Neural cell (in vitro differentiated cells): ENCODE data around the gene PEMT. TPM values are rescaled to one million over a fixed set of nuclear protein-coding genes. Genes with fewer than 3 reads are reported as not detected.

Source experiments
- H2AFZ ChIP-seq: fragments of 200-600, 300-800 bp; sonication (generic), shearing (Covaris generic); 2 replicates; pipeline ENCODE4 v1.6.0; 2014; ENCODE audit warnings: low read depth, mild to moderate bottlenecking, antibody characterized with exemption, low read length, moderate library complexity
- H3F3A ChIP-seq: fragments of 200-600 bp; shearing (Covaris generic); 2 replicates; pipeline ENCODE4 v1.6.1; 2016; ENCODE audit warnings: mild to moderate bottlenecking, moderate library complexity, mixed read lengths, antibody characterized with exemption, low read length; ENCODE audit not compliant: insufficient read depth, poor library complexity, severe bottlenecking
- H3K27ac ChIP-seq: fragments of 200-600, 300-800 bp; sonication (generic), shearing (Covaris generic); 2 replicates; pipeline ENCODE4 v1.5.1; 2014; ENCODE audit warnings: mild to moderate bottlenecking, low read length, moderate library complexity
- H3K27me3 ChIP-seq: fragments of 300-800, 200-600 bp; sonication (generic), shearing (Covaris generic); 2 replicates; pipeline ENCODE4 v1.6.0; 2014; ENCODE audit warnings: mild to moderate bottlenecking, low read depth, low read length, moderate library complexity; ENCODE audit not compliant: insufficient read depth
- H3K36me3 ChIP-seq: fragments of 300-800, 200-600 bp; sonication (generic), shearing (Covaris generic); 2 replicates; pipeline ENCODE4 v1.5.1; 2014; ENCODE audit warnings: mild to moderate bottlenecking, antibody characterized with exemption, low read length, moderate library complexity; ENCODE audit not compliant: insufficient read depth
- H3K4me2 ChIP-seq: fragments of 300-800, 200-600 bp; sonication (generic), shearing (Covaris generic); 2 replicates; pipeline ENCODE4 v1.6.0; 2014; ENCODE audit warnings: mild to moderate bottlenecking, low read length
- H3K4me3 ChIP-seq: fragments of 300-800, 200-600 bp; sonication (generic), shearing (Covaris generic); 2 replicates; pipeline ENCODE4 v1.5.1; 2014; ENCODE audit warnings: mild to moderate bottlenecking, low read length, moderate library complexity
- H3K79me2 ChIP-seq: fragments of 200-600 bp; shearing (Covaris generic); replicated peaks from 2 replicates; pipeline ENCODE4 v1.6.0; 2014; ENCODE audit warnings: mild to moderate bottlenecking, low read length, moderate library complexity; ENCODE audit not compliant: insufficient read depth
- H3K9ac ChIP-seq: fragments of 300-800, 200-600 bp; sonication (generic), shearing (Covaris generic); 2 replicates; pipeline ENCODE4 v1.6.1; 2016; ENCODE audit warnings: mild to moderate bottlenecking, low read length, mixed read lengths
- H3K9me2 ChIP-seq: fragments of 200-600 bp; shearing (Covaris generic); 2 replicates; pipeline ENCODE4 v1.6.1; 2016; ENCODE audit warnings: mild to moderate bottlenecking, low read length, mixed read lengths; ENCODE audit not compliant: insufficient read depth
- H3K9me3 ChIP-seq: fragments of 200-600, 300-800 bp; sonication (generic), shearing (Covaris generic); 2 replicates; pipeline ENCODE4 v1.6.1; 2016; ENCODE audit warnings: mild to moderate bottlenecking, mixed run types, low read length, moderate library complexity, mixed read lengths
- H4K20me1 ChIP-seq: fragments of 200-600 bp; shearing (Covaris generic); 2 replicates; pipeline ENCODE4 v1.6.1; 2016; ENCODE audit warnings: mild to moderate bottlenecking, mixed run types; ENCODE audit not compliant: insufficient read depth
- CTCF ChIP-seq: fragments of 450-650 bp; IDR thresholded peaks from 2 replicates; pipeline ENCODE4 v1.5.1; 2014; ENCODE audit warnings: antibody characterized with exemption, mild to moderate bottlenecking, moderate library complexity; ENCODE audit not compliant: poor library complexity, severe bottlenecking
- EP300 ChIP-seq: fragments of 450-650 bp; conservative IDR thresholded peaks from 2 replicates; pipeline ENCODE4 v1.6.1; 2014; ENCODE audit warnings: antibody characterized with exemption, mild to moderate bottlenecking, moderate library complexity; ENCODE audit not compliant: poor library complexity, severe bottlenecking
- EZH2 ChIP-seq: fragments of 200-600, 300-800 bp; shearing (Covaris generic), sonication (generic); IDR thresholded peaks from 2 replicates; pipeline ENCODE4 v1.6.1; 2014; ENCODE audit warnings: antibody characterized with exemption, low read length, borderline replicate concordance, mild to moderate bottlenecking; ENCODE audit not compliant: insufficient read depth, poor library complexity, severe bottlenecking
- MXI1 ChIP-seq: fragments of 450-650 bp; conservative IDR thresholded peaks from 2 replicates; pipeline ENCODE4 v1.6.1; 2014; ENCODE audit warnings: antibody characterized with exemption, mild to moderate bottlenecking; ENCODE audit not compliant: poor library complexity, severe bottlenecking
- POLR2AphosphoS5 ChIP-seq: IDR thresholded peaks from 2 replicates; pipeline ENCODE4 v1.6.1; 2012
- RAD21 ChIP-seq: fragments of 450-650 bp; conservative IDR thresholded peaks from 2 replicates; pipeline ENCODE4 v1.6.1; 2014; ENCODE audit warnings: antibody characterized with exemption, mild to moderate bottlenecking, moderate library complexity
- REST ChIP-seq: IDR thresholded peaks from 2 replicates; pipeline ENCODE4 v1.6.1; 2012; ENCODE audit warnings: borderline replicate concordance
- SMC3 ChIP-seq: fragments of 450-650 bp; conservative IDR thresholded peaks from 2 replicates; pipeline ENCODE4 v1.6.1; 2014; ENCODE audit warnings: antibody characterized with exemption, mild to moderate bottlenecking, moderate library complexity; ENCODE audit not compliant: poor library complexity
- TAF1 ChIP-seq: IDR thresholded peaks from 2 replicates; pipeline ENCODE4 v1.6.1; 2012; ENCODE audit warnings: low read depth
- polyA plus RNA-seq: library from polyadenylated mRNA; depleted of rRNA; stranded (reverse); fragments of >200 nt; gene quantifications from 2 replicates; pipeline ENCODE4 v1.2.3, GENCODE V29; 2014

Gene PEMT
- polyA plus RNA-seq, 1 donor from 2014 or later, result 71.7 TPM

- H3K27ac ChIP-seq, result no peak overlapping the region
- H3F3A ChIP-seq, result no peaks in the 10 kb centered on the region
- H3K9me2 ChIP-seq, result no peaks in the 10 kb centered on the region
- TF ChIP-seq MXI1 (no peak), TAF1 (no peak), POLR2AphosphoS5 (no peak), CTCF (no peak), EP300 (no peak), SMC3 (no peak), RAD21 (no peak), REST (no peak), EZH2 (no peak)
- H3K36me3 ChIP-seq, result no peaks in the 10 kb centered on the region
- no peak overlapping the region for H2AFZ ChIP-seq
- no peaks in the 10 kb centered on the region for H3K79me2 ChIP-seq
- no peaks in the 10 kb centered on the region for H3K9me3 ChIP-seq
- H3K27me3 ChIP-seq, result no peaks in the 10 kb centered on the region
- no peak overlapping the region for H3K4me2 ChIP-seq
- H4K20me1 ChIP-seq, result no peaks in the 10 kb centered on the region
- no peak overlapping the region for H3K4me3 ChIP-seq
- H3K9ac ChIP-seq, result no peak overlapping the region
Measured at GRCh38 chr17:17581509-17581908, 10.0 kb downstream of the PEMT start.

GRCh38 chr17:17580662-17581470 is 10.6 kb downstream of the PEMT start:
- no peak overlapping the region for H2AFZ ChIP-seq
- no peaks in the 10 kb centered on the region for H3K36me3 ChIP-seq
- no peaks in the 10 kb centered on the region for H3K9me2 ChIP-seq
- H3K79me2 ChIP-seq, result no peaks in the 10 kb centered on the region
- no peak overlapping the region for H3K27ac ChIP-seq
- H4K20me1 ChIP-seq, result no peaks in the 10 kb centered on the region
- H3F3A ChIP-seq, result no peaks in the 10 kb centered on the region
- H3K9me3 ChIP-seq, result no peaks in the 10 kb centered on the region
- no peaks in the 10 kb centered on the region for H3K27me3 ChIP-seq
- H3K4me3 ChIP-seq, result no peak overlapping the region
- TF ChIP-seq CTCF, result no peak
- TF ChIP-seq TAF1, result no peak
- no peak for TF ChIP-seq POLR2AphosphoS5
- no peak for TF ChIP-seq REST
- TF ChIP-seq EZH2, result no peak
- no peak for TF ChIP-seq RAD21
- no peak for TF ChIP-seq EP300
- no peak for TF ChIP-seq SMC3
- no peak for TF ChIP-seq MXI1
- H3K9ac ChIP-seq, result no peak overlapping the region
- no peak overlapping the region for H3K4me2 ChIP-seq
